Spleen (tissue), 7 donors: ENCODE results near the gene NPY2R.

Experiments
- POLR2A ChIP-seq, 3 donors: fragments of 450-650 bp; IDR thresholded peaks; one replicate each; pipeline ENCODE4 v1.5.1; 2017; ENCODE audit warnings: antibody characterized with exemption in 3 of 3, mild to moderate bottlenecking in 1 of 3
- TF ChIP-seq, protein P1 (sequence below), 11 experiments: fragments of 200-600 bp in 7 of 11; fragments of 450-650 bp in 4 of 11; sonication (generic) in 4 of 11; IDR thresholded peaks in 8 of 11; conservative IDR thresholded peaks in 3 of 11; 1 replicate in 7 of 11; 2 replicates in 4 of 11; pipeline versions ENCODE4 v1.4.0 to v1.8.0; 2016 to 2021; ENCODE audit warnings: antibody characterized with exemption in 11 of 11, inconsistent platforms in 4 of 11, mild to moderate bottlenecking in 1 of 11
- donor health status: DM: no; HTN: no; CAD: no; lungs with moderate emphysema.
- donor health status: DM: no; HTN: no; CAD: no.
- donor health status: DM: no; HTN: no; CAD: no.

DNA sequence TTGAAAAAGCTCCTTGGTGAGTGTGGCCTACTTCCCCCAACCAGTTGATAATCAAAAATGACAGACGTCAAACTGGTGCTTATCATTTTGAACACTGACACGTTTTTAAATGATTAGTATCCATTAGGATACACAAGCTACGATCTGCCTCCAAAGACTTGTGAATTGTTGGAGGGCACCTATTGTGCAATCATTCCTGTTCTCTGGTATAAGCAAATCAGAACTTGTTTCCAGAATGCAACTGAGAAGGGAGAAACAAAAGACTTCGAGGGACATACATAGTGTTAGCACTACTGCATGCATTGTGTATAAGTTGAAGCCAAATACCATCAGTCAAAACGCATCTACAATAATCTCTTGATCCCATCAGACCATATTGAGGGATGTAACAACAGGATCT, 11.6 kb downstream of the NPY2R start:
- TF ChIP-seq, protein P1, sequence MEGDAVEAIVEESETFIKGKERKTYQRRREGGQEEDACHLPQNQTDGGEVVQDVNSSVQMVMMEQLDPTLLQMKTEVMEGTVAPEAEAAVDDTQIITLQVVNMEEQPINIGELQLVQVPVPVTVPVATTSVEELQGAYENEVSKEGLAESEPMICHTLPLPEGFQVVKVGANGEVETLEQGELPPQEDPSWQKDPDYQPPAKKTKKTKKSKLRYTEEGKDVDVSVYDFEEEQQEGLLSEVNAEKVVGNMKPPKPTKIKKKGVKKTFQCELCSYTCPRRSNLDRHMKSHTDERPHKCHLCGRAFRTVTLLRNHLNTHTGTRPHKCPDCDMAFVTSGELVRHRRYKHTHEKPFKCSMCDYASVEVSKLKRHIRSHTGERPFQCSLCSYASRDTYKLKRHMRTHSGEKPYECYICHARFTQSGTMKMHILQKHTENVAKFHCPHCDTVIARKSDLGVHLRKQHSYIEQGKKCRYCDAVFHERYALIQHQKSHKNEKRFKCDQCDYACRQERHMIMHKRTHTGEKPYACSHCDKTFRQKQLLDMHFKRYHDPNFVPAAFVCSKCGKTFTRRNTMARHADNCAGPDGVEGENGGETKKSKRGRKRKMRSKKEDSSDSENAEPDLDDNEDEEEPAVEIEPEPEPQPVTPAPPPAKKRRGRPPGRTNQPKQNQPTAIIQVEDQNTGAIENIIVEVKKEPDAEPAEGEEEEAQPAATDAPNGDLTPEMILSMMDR (IDR thresholded peaks at IDR 0.05 in 8 of 11, conservative IDR thresholded peaks at IDR 0.05 in 3 of 11), result no peak
- no peak for TF ChIP-seq POLR2A (IDR thresholded peaks at IDR 0.05)
